ENCODE results near the gene OXGR1.
A peak's percentile ranks its signal among the peaks of the same experiment; 100 is the strongest.

DNA sequence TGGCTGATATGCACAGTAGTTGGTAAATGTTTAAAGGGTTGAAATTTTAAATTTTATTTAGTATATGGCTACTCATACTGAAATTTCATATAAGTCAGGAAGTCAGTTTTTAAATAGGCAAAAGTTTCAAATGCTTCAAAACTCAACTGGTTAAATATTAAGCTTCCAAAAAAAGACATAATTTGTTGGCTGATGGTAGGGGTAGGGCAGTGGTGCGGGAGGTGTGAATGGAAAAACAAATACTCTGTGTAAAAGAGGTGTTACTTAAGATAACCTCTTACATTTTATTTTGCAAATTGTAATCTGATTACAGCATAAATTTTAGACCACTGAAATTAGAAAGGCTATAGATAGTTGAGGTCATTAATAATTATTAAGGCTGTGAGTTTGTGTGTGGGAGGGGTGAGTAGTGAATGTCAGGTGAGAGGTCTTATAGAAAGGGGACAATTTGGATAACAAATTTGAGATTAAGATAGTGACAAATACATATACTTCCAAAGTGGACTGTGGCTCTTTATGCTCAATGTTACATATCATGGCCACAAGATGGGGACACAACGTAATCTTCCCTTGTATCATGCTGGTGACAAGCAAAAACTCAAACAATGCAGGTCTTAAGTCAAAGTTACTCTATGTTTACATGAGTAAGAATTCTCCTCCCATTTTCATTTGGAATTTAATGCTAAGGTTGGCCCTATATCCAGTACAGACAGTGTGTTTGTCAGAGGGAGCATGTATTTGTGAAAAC, 36.6 kb upstream of the OXGR1 start:
- TF ChIP-seq, protein P1, sequence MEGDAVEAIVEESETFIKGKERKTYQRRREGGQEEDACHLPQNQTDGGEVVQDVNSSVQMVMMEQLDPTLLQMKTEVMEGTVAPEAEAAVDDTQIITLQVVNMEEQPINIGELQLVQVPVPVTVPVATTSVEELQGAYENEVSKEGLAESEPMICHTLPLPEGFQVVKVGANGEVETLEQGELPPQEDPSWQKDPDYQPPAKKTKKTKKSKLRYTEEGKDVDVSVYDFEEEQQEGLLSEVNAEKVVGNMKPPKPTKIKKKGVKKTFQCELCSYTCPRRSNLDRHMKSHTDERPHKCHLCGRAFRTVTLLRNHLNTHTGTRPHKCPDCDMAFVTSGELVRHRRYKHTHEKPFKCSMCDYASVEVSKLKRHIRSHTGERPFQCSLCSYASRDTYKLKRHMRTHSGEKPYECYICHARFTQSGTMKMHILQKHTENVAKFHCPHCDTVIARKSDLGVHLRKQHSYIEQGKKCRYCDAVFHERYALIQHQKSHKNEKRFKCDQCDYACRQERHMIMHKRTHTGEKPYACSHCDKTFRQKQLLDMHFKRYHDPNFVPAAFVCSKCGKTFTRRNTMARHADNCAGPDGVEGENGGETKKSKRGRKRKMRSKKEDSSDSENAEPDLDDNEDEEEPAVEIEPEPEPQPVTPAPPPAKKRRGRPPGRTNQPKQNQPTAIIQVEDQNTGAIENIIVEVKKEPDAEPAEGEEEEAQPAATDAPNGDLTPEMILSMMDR (IDR thresholded peaks at IDR 0.05) = peak in 2 of 3 experiments; percentile 20
- TF ChIP-seq POLR2A (IDR thresholded peaks at IDR 0.05; ENCODE audit: low read depth) = no peak
- no peak for TF ChIP-seq EP300 (IDR thresholded peaks at IDR 0.05)
- no peak for TF ChIP-seq POLR2AphosphoS5 (IDR thresholded peaks at IDR 0.05)

Data from esophagus muscularis mucosa (tissue), 4 donors.